ENCODE results near the gene KLHL34.

The KLHL34 gene, protein sequence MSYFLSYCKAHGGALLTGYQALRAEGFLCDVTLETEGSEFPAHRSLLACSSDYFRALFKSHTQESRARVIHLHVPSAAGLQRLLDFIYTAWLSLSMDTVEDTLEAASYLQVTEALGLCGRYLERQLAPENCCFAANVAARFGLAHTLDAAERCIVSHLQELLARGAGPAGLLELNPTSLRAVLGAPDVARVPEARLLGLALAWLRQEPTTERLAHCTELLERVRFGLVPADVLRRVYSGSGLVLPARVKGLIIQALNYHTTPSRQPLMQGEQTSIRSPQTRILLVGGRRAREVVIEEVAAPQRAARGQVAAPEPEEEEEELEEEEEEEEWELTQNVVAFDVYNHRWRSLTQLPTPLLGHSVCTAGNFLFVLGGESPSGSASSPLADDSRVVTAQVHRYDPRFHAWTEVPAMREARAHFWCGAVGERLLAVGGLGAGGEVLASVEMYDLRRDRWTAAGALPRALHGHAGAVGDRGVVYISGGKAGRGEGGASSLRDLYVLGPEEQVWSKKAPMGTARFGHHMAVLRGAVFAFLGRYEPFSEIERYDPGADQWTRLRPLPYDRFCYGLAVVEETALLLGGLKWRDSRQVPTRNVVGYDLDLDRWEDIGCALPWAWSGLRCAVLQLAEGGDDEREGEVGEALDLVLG

DNA sequence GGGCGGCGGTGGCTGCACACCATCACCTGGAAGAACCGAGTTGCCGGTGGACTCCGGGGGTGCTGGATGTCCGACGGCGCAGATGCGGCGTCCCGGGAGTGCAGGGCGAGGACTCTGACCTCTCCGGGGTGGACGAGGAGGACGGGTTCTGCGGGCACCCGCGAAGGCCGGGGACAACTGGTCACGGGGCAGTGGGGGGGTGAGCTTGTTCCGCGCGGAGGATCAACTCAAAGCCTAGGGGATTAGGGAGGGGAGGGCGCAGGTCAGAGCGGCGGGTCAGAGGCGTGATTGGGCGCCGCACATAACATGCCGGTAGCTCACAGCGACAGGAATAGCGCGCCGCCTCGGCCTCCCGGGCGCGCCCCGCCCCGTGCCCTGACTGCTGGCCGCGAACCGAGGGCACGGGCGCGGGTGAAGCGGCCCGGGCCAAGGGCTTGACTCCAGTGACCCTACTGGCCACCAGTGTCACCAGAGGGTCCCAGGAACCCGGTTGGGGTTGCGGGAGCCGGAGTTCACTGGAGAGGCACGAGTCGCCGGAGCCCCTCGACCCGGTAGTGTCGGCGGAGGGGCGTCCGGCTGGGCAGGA is at the start of gene KLHL34:
KLHL34 (minus strand) TSS at position 179 of the 586 bp plus-strand sequence. CDS start 542 bp downstream, outside the sequence.
- DNase-seq: no peak

DNA sequence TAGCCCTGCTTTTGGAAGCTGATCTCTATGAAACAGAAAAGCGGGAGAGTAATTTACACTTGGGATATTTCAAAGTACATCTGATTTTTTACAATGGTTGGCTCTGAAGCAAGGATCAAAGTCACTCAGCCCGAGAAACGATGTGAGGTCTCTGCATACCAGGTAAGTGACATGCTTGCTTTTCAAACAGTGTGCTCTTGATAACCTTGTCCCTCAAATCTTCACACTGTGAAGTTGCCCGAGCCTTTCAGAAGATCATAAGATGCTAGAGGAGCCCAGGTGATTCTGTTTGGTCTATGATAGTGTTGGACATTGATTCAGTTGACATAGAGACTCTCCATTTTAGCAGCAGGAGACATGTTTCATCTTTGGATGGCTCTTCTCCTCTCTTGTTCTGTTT is 47.1 kb upstream of the KLHL34 start:
- DNase-seq: no peak

DNA sequence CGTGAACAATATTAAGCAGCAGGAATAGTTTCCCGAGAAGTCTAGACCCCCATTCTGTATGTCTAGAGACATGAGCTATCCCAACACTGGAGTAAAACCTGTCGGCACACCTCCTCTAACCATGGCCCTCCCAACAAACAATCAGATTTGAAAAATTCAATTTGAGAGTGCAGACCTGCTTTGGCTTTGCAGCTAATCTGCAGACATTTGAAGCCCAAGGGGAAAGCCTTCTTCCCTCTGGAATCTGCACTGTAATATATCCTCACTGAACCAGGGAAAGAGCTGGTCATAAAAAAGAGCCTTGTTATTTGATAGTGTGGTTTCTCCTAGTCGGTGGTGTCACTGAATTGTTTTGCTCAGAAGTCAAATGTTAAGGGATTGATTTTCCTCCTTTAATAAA is 44.6 kb upstream of the KLHL34 start:
- DNase-seq: no peak

DNA sequence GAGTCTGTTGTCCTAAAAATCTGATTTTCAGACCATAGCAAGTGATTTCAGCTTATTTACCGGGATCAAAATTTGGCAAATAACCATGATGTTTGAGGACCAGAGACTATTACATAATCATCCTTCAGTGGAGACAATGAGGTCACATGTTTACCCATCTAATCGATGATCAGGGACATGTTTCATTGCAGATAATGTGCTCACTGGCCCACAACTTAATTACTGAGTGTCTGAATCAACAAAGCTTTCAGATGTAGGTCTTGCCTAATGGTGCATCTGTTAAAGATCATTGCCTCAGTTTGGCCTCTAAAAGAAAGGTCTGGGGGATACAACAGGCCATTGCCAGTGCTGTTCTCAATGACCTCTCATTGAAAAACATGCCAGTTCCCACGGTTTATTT is 42.8 kb upstream of the KLHL34 start:
- DNase-seq: no peak

DNA sequence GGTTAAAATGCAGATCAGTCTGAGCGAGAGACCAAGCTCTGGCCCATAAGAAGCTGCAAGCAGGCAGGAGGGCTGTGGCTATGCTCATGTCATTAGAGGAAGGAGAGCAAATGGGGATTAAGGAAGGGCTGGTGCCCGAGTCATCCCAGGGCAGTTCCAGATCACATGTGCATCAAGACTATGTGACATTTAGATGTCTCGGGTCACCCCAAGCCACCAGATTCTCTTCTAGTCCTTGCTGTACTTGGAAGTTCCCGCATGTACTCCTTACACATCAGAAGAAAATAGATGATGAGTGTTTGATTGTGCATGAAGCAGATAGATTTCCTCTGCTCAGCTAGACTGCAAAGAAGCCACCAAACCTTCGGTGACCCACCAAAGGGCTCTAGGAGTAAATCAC is 42.1 kb upstream of the KLHL34 start:
- DNase-seq: no peak

DNA sequence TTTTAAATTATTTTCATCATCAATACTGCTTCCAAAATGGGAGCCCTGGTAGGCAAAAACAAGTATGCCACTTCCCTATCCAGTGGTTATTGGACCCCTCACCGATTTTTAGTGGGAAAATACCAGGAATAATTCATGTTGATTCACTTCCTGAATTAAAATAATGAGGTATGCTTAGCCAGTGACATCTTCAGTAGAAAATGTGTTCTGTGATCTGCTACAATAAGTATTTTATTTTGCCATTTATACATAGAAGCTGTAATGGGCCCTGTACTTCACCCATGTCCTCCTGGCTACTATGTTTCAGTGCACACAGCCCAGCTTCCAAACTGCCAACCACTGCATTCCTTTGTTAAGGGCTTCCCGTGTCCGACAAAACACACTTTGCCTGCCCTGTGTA is 41.0 kb upstream of the KLHL34 start:
- DNase-seq: no peak

DNA sequence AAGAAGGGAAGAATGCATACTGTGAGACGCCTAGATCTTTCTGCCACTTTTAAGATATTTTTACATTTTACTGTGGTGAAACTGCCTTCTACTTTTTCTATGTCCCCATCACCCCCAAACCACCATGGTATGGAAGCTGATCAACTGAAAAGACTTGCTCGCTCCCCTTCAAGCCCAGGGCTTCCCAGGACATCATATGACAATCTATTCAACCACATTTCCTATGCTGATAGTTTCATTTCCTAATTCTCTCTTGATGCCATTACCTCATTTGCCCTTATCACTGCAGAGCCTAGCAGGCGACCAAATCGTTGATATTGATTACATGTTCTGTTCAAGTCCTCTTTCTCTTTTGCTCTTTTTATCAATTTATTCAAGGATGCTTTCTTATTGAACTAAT is 40.1 kb upstream of the KLHL34 start:
- no peak for DNase-seq

DNA sequence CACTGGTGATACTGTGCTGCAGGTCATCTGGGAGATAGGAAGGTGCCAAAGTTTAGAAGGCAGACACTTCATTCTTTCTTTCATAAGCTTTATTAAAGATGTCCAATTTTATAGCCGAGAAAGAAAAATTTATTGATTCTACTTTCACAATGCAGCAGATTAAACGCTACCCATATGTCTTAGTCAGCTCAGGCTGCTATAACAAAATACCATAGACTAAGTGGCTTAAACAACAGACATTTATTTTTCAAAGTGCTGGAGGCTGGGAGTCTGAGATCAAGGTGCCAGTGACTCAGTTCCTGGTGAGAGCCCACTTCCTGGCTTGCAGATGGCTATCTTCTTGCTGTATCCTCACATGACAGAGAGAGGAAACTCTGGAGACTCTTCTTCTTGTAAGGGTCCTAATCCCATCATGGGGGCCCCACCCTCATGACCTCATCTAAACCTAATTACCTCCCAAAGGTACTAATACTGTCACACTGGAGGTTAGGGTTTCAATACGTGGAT is 33.4 kb upstream of the KLHL34 start:
- DNase-seq: no peak

DNA sequence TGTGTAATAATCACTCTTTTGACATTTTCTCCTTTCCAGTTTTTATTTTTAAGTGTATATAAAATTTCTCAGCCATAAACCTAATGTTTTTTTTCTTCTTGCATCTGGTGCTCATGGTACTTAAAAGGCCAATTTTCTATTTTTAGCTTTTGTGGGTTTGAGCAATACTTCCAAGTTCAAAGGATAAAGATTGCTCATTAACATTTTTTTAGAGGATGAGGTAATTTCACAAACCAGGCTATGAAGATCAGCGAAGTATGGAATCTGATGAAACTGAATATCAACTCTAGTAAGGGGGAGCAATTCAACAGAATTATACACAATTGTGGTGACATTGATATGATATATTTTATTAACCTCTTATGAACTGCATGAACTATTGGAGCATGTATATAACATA is 25.8 kb upstream of the KLHL34 start:
- no peak for DNase-seq

DNA sequence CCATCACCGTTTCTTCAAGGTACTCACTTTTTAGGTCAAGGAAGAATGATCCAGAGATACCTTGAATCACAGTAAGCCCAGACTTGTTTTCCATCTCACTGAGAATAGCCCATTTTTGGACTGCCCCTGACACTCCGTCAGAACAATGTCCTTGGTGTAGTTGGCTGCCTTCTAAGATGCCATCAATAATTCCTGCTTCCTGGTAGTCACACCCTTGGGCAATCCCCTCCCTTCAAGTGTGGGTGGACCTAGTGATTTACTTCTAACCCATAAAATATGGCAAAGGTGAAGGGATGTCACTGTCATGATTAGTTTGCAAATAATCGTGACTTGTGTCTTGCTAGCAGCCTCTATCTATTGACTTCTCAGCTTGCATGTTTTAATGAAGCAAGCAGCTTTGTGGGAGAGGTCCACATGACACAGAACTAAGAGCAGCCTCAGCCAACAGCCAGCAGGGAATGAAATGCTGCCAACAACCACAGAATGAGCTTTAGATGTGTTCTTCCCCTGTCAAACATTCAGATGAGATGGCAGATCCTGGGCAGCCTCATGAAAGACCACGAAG is 20.0 kb upstream of the KLHL34 start:
- no peak for DNase-seq

DNA sequence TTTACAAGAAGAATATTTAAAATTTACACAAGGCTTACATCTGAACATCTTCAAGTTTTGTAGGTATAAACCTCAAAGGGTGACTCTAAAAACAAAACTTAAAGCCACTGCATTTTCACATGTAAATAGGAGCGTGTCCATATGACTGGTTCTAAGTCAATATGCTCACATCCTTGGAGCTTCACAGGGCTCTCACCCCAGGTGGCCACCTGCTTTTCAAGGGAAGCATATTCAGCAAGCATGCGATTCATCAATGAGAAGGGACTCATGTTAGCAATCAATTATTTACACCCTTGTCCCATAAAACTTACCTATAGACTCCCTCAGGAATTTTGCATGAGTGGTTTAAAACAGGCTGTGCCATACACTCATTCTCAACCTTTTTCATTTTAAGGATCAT is 17.8 kb upstream of the KLHL34 start:
- DNase-seq: no peak

DNA sequence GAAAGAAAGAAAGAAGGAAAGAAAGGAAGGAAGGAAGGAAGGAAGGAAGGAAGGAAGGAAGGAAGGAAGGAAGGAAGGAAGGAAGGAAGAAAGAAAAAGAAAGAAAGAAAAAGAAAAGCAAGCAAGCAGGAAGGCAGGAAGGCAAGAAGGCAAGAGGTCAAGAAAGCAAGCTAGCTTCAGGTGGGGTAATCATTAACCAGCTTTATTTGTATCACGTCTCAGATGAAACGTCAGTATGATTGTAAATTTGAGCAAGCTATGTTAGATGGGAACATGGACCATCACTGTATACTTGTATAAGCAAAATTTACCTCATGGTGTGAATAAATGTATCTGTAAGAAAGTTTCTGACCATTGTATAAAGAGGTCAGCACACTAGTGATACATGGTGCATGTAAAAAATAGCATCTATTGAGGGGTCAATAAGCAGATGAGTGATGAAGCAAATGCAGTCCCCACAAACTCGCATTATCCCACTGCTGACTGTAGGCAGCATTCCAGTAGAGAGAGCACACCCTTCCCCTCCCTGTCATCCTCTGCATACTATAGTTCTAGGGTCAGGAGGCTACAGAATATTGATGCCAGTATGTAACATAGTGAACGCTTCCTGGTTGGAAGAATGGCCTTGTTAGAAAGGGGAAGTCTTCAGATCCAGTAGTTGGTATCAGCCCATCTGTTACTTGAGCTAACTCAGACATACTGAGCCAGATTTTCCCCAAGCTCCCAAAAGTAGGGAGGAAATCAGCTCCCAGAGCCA is 16.5 kb upstream of the KLHL34 start:
- no peak for DNase-seq

DNA sequence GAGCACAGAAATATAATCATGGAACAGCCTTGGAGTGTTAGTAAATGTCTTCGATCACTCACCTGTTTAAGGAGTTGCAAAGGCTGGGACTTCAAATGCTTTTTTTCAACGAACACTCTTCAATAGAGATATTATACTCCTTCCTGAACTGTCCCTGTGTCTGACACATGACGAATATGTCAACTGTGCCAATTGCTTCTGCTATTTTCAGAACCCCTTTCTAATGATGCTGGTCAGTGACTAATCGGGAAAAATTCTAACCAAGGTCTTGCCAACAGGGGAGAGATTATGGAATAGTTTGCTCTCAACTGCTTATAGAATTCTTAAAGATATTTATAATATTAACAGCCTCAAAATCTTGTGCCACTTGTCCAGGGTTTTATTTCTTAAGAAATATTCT is 8.5 kb upstream of the KLHL34 start:
- no peak for DNase-seq

DNA sequence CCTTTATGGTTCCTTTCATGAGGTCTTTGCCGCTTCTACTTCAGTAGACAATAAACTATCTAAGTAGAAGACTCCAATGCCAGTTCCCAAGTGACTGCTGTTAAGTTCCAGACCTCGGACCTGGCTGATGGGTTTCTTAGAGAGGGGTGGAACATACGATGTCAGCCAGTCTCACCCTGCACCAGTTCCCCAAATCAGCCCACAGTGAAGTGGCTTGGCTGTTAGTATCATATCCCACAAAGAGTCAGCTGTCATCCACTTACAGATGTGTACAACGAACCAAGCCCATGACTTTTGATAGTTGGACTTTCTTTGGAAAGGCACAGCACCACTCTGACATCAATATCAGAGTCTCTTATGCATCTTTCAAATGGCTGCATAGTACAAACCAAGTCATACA is 8.1 kb upstream of the KLHL34 start:
- DNase-seq: no peak

DNA sequence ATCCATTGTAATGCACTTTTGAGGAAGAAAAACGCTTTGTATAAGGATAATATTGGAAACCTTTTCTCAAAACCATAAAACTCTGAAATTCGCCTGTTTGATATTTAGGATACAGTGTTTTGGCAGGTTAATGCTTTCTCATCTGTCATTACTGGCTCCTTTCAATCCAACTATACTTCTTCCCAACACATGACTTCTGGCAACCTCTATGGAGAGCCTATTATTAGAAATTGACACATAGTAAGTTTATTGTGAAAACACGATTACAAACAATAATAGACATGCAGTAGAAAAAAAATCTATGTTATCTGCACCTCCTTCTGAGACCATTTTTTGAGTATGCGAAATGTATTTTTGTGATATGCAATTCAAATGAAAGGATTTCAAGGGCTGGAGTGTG is 4.6 kb upstream of the KLHL34 start:
- no peak for DNase-seq

DNA sequence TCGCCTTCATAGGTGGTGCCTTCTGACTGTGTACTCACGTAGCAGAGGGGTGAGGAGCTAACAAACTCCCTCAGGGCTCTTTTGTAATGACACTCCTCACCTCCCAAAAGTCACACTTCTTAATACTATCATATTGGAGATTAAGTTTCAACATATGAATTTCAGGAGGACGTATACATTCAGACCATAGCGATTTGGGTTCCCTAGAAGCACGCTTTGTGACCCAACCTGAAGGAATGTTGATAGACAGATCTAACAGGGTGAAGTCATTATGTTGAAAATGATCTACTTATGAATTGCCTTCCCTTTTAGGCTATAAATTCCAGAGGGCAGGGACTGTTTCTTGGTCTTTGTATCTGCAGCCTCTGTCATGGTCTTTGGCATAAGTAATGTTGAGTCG is 3.2 kb upstream of the KLHL34 start:
- no peak for DNase-seq

DNA sequence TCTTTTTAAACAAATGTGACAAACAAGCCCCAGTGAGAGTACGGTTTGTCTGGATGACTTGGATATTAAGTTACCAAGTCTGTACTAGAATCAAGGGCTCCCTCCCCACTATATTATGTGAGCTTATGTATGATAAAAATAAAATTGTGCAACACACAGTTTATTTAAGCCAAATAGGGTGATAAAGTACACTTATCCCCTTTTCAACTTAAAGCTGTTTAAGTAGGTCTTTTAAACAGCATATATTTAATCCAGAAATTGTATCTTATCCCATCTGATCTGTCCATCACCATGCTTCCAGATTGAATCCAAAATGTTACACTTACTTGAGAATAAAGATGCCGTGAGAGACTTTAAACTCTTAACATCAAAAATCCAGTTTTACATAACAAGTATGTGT is 2.0 kb upstream of the KLHL34 start:
- no peak for DNase-seq

DNA sequence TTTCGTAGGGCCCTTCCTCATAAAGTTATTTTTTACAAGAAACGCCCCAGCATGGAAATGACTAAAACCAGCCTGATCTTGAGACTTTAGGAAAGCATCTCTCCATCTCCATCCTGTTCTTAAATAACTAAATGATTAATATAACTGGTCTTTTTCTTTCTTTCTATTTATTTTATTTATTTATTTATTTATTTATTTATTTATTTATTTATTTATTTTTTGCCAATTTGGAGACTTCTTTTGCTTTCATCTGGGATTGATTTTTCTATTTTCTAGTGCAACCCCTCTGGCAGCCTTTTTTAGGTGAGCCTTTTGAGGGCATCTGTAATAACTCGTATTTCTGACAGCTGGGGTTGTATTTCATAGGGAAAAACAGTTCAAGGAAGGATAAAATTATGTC is 1.2 kb upstream of the KLHL34 start:
- DNase-seq: no peak

DNA sequence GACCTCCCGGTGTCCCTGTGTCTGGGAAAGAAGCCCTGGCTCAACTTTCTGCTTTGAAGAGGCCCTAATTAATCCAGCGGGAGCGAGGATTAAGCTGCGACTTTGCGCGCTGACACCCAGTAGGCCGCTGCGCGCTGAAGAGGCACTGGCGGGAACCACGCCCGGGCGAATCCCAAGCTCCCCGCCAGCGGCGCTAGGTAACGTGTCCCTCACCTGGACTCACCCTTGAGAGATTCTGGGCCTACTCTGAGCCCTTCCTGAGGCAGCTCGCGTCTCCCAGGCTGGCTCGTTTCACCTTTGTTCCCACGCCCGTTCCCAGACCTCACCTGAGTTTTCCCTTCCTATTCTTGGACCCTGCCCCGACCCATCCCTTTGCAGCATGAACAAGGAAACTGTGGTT is 616 bp upstream of the KLHL34 start:
- no peak for DNase-seq

DNA sequence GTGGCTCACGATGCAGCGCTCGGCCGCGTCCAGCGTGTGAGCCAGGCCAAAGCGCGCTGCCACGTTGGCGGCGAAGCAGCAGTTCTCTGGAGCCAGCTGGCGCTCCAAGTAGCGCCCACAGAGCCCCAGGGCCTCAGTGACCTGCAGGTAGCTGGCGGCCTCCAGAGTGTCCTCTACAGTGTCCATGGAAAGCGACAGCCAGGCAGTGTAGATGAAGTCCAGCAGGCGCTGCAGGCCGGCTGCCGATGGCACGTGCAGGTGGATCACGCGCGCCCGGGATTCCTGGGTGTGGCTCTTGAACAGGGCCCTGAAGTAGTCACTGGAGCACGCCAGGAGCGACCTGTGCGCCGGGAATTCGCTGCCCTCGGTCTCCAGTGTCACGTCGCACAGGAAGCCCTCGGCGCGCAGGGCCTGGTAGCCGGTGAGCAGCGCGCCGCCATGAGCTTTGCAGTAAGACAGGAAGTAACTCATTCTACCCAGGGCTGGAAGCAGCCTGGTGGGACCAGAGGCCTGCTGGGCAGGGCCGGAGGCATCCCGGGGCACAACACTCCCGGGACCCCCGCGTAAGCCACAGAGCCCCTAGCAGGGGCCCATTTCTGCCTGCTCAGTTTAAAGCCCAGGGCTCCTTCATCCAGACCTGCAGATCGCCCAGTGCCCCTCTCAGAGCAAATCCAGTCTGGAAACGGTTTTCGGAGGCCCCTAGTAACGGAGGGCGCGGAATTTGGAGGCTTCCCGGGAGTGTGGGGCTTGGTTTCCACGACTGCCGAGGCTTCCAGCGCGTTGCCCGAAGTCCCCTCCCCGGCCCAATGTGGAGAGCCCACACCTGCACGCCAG is 595 bp downstream of the KLHL34 start:
- DNase-seq: no peak

DNA sequence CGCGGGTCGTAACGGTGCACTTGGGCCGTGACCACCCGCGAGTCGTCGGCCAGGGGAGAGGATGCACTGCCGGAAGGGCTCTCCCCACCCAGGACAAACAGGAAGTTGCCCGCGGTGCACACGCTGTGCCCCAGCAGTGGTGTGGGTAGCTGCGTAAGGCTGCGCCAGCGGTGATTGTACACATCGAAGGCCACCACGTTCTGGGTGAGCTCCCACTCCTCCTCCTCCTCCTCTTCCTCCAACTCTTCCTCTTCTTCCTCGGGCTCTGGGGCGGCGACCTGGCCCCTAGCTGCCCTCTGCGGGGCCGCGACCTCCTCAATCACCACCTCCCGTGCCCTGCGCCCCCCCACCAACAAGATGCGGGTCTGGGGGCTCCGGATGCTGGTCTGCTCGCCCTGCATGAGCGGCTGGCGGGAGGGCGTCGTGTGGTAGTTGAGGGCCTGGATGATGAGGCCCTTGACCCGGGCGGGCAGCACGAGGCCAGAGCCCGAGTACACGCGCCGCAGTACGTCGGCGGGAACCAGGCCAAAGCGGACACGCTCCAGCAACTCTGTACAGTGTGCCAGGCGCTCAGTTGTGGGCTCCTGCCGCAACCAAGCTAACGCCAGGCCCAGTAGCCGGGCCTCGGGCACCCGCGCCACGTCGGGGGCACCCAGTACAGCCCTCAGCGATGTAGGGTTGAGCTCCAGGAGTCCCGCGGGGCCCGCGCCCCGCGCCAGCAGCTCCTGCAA is 1.4 kb downstream of the KLHL34 start:
- no peak for DNase-seq
